ENCODE measurements around the gene RBM22. TPM values are rescaled to one million over a fixed set of nuclear protein-coding genes. Genes with fewer than 3 reads are reported as not detected.

RBM22 gene
- total RNA-seq, 2 donors from 2014 or later, result 40.0 to 42.6 TPM

GRCh38 chr5:150734579-150735384 is 33.9 kb upstream of the RBM22 start:
- peak; percentile 36 for DNase-seq
- peaks cover 7% of the 10 kb centered on the region for H3K36me3 ChIP-seq
- no peaks in the 10 kb centered on the region for H3K27me3 ChIP-seq
- H3K4me3 ChIP-seq, result no peak overlapping the region
- TF ChIP-seq CTCF (IDR thresholded peaks at IDR 0.05), result no peak
- intact Hi-C loops (cut with DNase I), result no loop called here
- no peak overlapping the region for H3K9ac ChIP-seq (ENCODE audit: low read depth in 2 of 2, low read length in 2 of 2)
- H3K4me1 ChIP-seq, result no peaks in the 10 kb centered on the region
- no peaks in the 10 kb centered on the region for H3K9me3 ChIP-seq
- H3K27ac ChIP-seq, result peak overlapping the region; percentile 23

GRCh38 chr5:150731669-150732242 is 30.9 kb upstream of the RBM22 start:
- H3K36me3 ChIP-seq, result peaks cover 11% of the 10 kb centered on the region

GRCh38 chr5:150729859-150730258 is 29.0 kb upstream of the RBM22 start:
- H3K27ac ChIP-seq, result no peak overlapping the region
- peaks cover 18% of the 10 kb centered on the region for H3K36me3 ChIP-seq
- no peaks in the 10 kb centered on the region for H3K4me1 ChIP-seq
- TF ChIP-seq CTCF (IDR thresholded peaks at IDR 0.05), result no peak
- intact Hi-C loops (cut with DNase I), result no loop called here
- no peaks in the 10 kb centered on the region for H3K27me3 ChIP-seq
- no peak for DNase-seq
- H3K4me3 ChIP-seq, result no peak overlapping the region
- no peaks in the 10 kb centered on the region for H3K9me3 ChIP-seq
- no peak overlapping the region for H3K9ac ChIP-seq (ENCODE audit: low read depth in 2 of 2, low read length in 2 of 2)

More at GRCh38 chr5:150731669-150732242, 30.9 kb upstream of the RBM22 start:
- DNase-seq, result no peak
- no peak for TF ChIP-seq CTCF (IDR thresholded peaks at IDR 0.05)
- Histone ChIP-seq H3K9ac (ENCODE audit: low read depth in 2 of 2, low read length in 2 of 2) (no peak overlapping the region), H3K27me3 (no peaks in the 10 kb centered on the region), H3K4me3 (no peak overlapping the region), H3K9me3 (no peaks in the 10 kb centered on the region), H3K4me1 (no peaks in the 10 kb centered on the region), H3K27ac (no peak overlapping the region)
- intact Hi-C loops (cut with DNase I), result no loop called here

GRCh38 chr5:150723845-150724244 is 23.0 kb upstream of the RBM22 start:
- intact Hi-C loops (cut with DNase I), result no loop called here
- Histone ChIP-seq H3K4me1 (no peaks in the 10 kb centered on the region), H3K4me3 (no peak overlapping the region), H3K36me3 (peaks cover 7% of the 10 kb centered on the region), H3K27ac (no peak overlapping the region), H3K9ac (ENCODE audit: low read depth in 2 of 2, low read length in 2 of 2) (no peak overlapping the region), H3K9me3 (no peaks in the 10 kb centered on the region), H3K27me3 (no peaks in the 10 kb centered on the region)
- no peak for DNase-seq
- TF ChIP-seq CTCF (IDR thresholded peaks at IDR 0.05), result no peak

GRCh38 chr5:150710165-150710564 is 9.3 kb upstream of the RBM22 start:
- TF ChIP-seq CTCF (IDR thresholded peaks at IDR 0.05), result no peak
- no peaks in the 10 kb centered on the region for H3K9me3 ChIP-seq
- H3K36me3 ChIP-seq, result peaks cover 18% of the 10 kb centered on the region
- H3K27ac ChIP-seq, result no peak overlapping the region
- H3K9ac ChIP-seq (ENCODE audit: low read depth in 2 of 2, low read length in 2 of 2), result no peak overlapping the region
- no peak for DNase-seq
- H3K27me3 ChIP-seq, result no peaks in the 10 kb centered on the region
- H3K4me3 ChIP-seq, result no peak overlapping the region
- H3K4me1 ChIP-seq, result no peaks in the 10 kb centered on the region
- intact Hi-C loops (cut with DNase I), result no loop called here
